CD4-positive, alpha-beta T cell (primary cell): ENCODE data around the gene CSF1. TPM values are rescaled to one million over a fixed set of nuclear protein-coding genes. Genes with fewer than 3 reads are reported as not detected.

ENCODE experiments used
- ATAC-seq: fragments of 200-7000 bp; cut with Tn5 transposase; one replicate; pipeline ENCODE4 v1.10.0; 2022; ENCODE audit warnings: mild to moderate bottlenecking; ENCODE audit not compliant: poor library complexity
- CTCF ChIA-PET: fragments of 350-600 bp; sonication (Branson Sonifier 250); formaldehyde crosslinking; loops from one replicate; lab custom pipeline; 2021; ENCODE audit warnings: antibody characterized with exemption, inconsistent platforms; lab: Charles Lee
- POLR2A ChIA-PET: fragments of 350-600 bp; sonication (Branson Sonifier 250); formaldehyde crosslinking; loops from one replicate; lab custom pipeline; 2021; ENCODE audit warnings: antibody characterized with exemption, inconsistent platforms; lab: Charles Lee
- DNase-seq, 14 experiments: peaks; one replicate each; pipeline ENCODE4 v3.0.0-alpha.2; 2013 to 2020; ENCODE audit warnings: mixed read lengths in 2 of 14
- H3K27ac ChIP-seq, 2 donors: one replicate each; pipeline versions ENCODE4 v1.5.1 to v1.7.0; 2013; ENCODE audit warnings: low read length in 2 of 2, low read depth in 1 of 2, mild to moderate bottlenecking in 1 of 2
- H3K27me3 ChIP-seq, 2 experiments: 1 replicate in 1 of 2; 2 replicates in 1 of 2; pipeline versions ENCODE4 v1.6.1 to v1.7.0; 2013; ENCODE audit warnings: low read length in 2 of 2, control low read depth in 1 of 2, mild to moderate bottlenecking in 1 of 2, moderate library complexity in 1 of 2; ENCODE audit not compliant: insufficient read depth in 2 of 2, control insufficient read depth in 1 of 2
- H3K36me3 ChIP-seq: one replicate; pipeline ENCODE4 v1.6.1; 2013; ENCODE audit warnings: low read length, control low read depth; ENCODE audit not compliant: insufficient read depth
- H3K4me1 ChIP-seq: one replicate; pipeline ENCODE4 v1.6.1; 2013; ENCODE audit warnings: low read length, control low read depth; ENCODE audit not compliant: insufficient read depth
- H3K4me3 ChIP-seq: one replicate; pipeline ENCODE4 v1.5.1; 2013; ENCODE audit warnings: mild to moderate bottlenecking, low read length, moderate library complexity
- H3K9me3 ChIP-seq, 2 experiments: 1 replicate in 1 of 2; 2 replicates in 1 of 2; pipeline versions ENCODE4 v1.6.1 to v1.7.0; 2013; ENCODE audit warnings: low read length in 2 of 2, mild to moderate bottlenecking in 2 of 2, control low read depth in 1 of 2, moderate library complexity in 1 of 2; ENCODE audit not compliant: control insufficient read depth in 1 of 2, insufficient read depth in 1 of 2
- H3K27ac Mint-ChIP-seq: one replicate; pipeline ENCODE4 v1.8.0; 2020; ENCODE audit warnings: mixed read lengths
- H3K27me3 Mint-ChIP-seq: one replicate; pipeline ENCODE4 v1.8.0; 2021; ENCODE audit warnings: mixed read lengths
- H3K36me3 Mint-ChIP-seq: one replicate; pipeline ENCODE4 v1.8.0; 2021; ENCODE audit warnings: low read depth, mixed read lengths
- H3K4me1 Mint-ChIP-seq: one replicate; pipeline ENCODE4 v1.8.0; 2021; ENCODE audit warnings: low read depth, mixed read lengths
- H3K4me3 Mint-ChIP-seq: one replicate; pipeline ENCODE4 v1.8.0; 2020; ENCODE audit warnings: mild to moderate bottlenecking, mixed read lengths
- H3K9me3 Mint-ChIP-seq: one replicate; pipeline ENCODE4 v1.8.0; 2020; ENCODE audit warnings: mixed read lengths
- intact Hi-C, 2 experiments: fragments of 100-400 bp; cut with DNase I in 1 of 2; cut with micrococcal nuclease in 1 of 2; formaldehyde crosslinking; loops; one replicate each; pipeline versions ENCODE4 v1.15.1 to v1.9.0; 2023 to 2025; cut with DNase I, micrococcal nuclease
- total RNA-seq, 174 experiments: library from RNA in 2 of 174; stranded (reverse) in 2 of 174; gene quantifications; one replicate each; pipeline ENCODE4 v1.2.3 and lab custom pipeline; 2021 to 2026
- TF ChIP-seq, protein P1 (sequence below): fragments of 200-600 bp; IDR thresholded peaks from one replicate; pipeline ENCODE4 v1.8.0; 2022; ENCODE audit warnings: antibody characterized with exemption, mild to moderate bottlenecking

Gene CSF1
- total RNA-seq, 2 experiments from 2014 or later = 6.5 to 6.7 TPM

- no peak for ATAC-seq
- H3K4me1 Mint-ChIP-seq = peaks cover 21% of the 10 kb centered on the region
- H3K9me3 ChIP-seq = peaks cover 0 to 5% of the 10 kb centered on the region in 2 experiments
- POLR2A ChIA-PET = no interaction called here
- no peaks in the 10 kb centered on the region for H3K36me3 Mint-ChIP-seq
- H3K27me3 Mint-ChIP-seq = no peaks in the 10 kb centered on the region
- H3K36me3 ChIP-seq = no peaks in the 10 kb centered on the region
- no peak overlapping the region for H3K4me3 Mint-ChIP-seq
- H3K27ac ChIP-seq = no peak overlapping the region
- no peaks in the 10 kb centered on the region for H3K27me3 ChIP-seq
- CTCF ChIA-PET = no interaction called here
- H3K4me3 ChIP-seq = no peak overlapping the region
- no peak overlapping the region for H3K27ac Mint-ChIP-seq
- DNase-seq = peak in 2 of 14 experiments; percentile 44 to 47
- TF ChIP-seq, protein P1, sequence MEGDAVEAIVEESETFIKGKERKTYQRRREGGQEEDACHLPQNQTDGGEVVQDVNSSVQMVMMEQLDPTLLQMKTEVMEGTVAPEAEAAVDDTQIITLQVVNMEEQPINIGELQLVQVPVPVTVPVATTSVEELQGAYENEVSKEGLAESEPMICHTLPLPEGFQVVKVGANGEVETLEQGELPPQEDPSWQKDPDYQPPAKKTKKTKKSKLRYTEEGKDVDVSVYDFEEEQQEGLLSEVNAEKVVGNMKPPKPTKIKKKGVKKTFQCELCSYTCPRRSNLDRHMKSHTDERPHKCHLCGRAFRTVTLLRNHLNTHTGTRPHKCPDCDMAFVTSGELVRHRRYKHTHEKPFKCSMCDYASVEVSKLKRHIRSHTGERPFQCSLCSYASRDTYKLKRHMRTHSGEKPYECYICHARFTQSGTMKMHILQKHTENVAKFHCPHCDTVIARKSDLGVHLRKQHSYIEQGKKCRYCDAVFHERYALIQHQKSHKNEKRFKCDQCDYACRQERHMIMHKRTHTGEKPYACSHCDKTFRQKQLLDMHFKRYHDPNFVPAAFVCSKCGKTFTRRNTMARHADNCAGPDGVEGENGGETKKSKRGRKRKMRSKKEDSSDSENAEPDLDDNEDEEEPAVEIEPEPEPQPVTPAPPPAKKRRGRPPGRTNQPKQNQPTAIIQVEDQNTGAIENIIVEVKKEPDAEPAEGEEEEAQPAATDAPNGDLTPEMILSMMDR = no peak
- intact Hi-C loops = no loop called here
- H3K9me3 Mint-ChIP-seq = no peaks in the 10 kb centered on the region
- H3K4me1 ChIP-seq = peaks cover 18% of the 10 kb centered on the region
Measured at GRCh38 chr1:109873278-109874175, 37.1 kb upstream of the CSF1 start.

- Histone ChIP-seq H3K27me3 (no peaks in the 10 kb centered on the region), H3K36me3 (no peaks in the 10 kb centered on the region), H3K9me3 (peaks cover 0 to 5% of the 10 kb centered on the region in 2 experiments), H3K4me3 (no peak overlapping the region), H3K4me1 (peaks cover 18% of the 10 kb centered on the region), H3K27ac (no peak overlapping the region)
- peaks cover 21% of the 10 kb centered on the region for H3K4me1 Mint-ChIP-seq
- no peak for DNase-seq
- H3K4me3 Mint-ChIP-seq = no peak overlapping the region
- H3K27me3 Mint-ChIP-seq = no peaks in the 10 kb centered on the region
- CTCF ChIA-PET = no interaction called here
- no peak overlapping the region for H3K27ac Mint-ChIP-seq
- TF ChIP-seq, protein P1 = no peak
- POLR2A ChIA-PET = no interaction called here
- H3K9me3 Mint-ChIP-seq = no peaks in the 10 kb centered on the region
- no peaks in the 10 kb centered on the region for H3K36me3 Mint-ChIP-seq
- ATAC-seq = no peak
- intact Hi-C loops = no loop called here
Measured at GRCh38 chr1:109874445-109874844, 36.2 kb upstream of the CSF1 start.

GRCh38 chr1:109875874-109876273 is 34.8 kb upstream of the CSF1 start:
- no peak for DNase-seq
- H3K36me3 ChIP-seq = no peaks in the 10 kb centered on the region
- Mint-ChIP-seq H3K4me3 (no peak overlapping the region), H3K27me3 (no peaks in the 10 kb centered on the region), H3K9me3 (no peaks in the 10 kb centered on the region), H3K27ac (no peak overlapping the region), H3K4me1 (peaks cover 21% of the 10 kb centered on the region), H3K36me3 (no peaks in the 10 kb centered on the region)
- CTCF ChIA-PET = no interaction called here
- intact Hi-C loops = no loop called here
- H3K9me3 ChIP-seq = peaks cover 0 to 5% of the 10 kb centered on the region in 2 experiments
- no peak overlapping the region for H3K27ac ChIP-seq
- no peak overlapping the region for H3K4me3 ChIP-seq
- no peak for ATAC-seq
- no peaks in the 10 kb centered on the region for H3K27me3 ChIP-seq
- TF ChIP-seq, protein P1 = no peak
- peaks cover 18% of the 10 kb centered on the region for H3K4me1 ChIP-seq
- POLR2A ChIA-PET = no interaction called here
